GM23338 (cell line): Measurements from ENCODE around the gene BOD1. TPM values are rescaled to one million over a fixed set of nuclear protein-coding genes. Genes with fewer than 3 reads are reported as not detected.

Experiments used
- ATAC-seq: fragments of 200-7000 bp; cut with Tn5 transposase; 3 replicates; pipeline ENCODE4 v1.9.1; 2020
- DNase-seq: peaks from one replicate; pipeline ENCODE4 v3.0.0-alpha.2; 2015; ENCODE audit warnings: low spot score
- H2AFZ ChIP-seq: fragments of 200-600 bp; sonication (generic); 2 replicates; pipeline ENCODE4 v1.8.0; 2016; ENCODE audit warnings: antibody characterized with exemption, mild to moderate bottlenecking, moderate library complexity
- H3F3A ChIP-seq: fragments of 200-600 bp; sonication (generic); replicated peaks from 2 replicates; pipeline ENCODE4 v1.8.0; 2017; ENCODE audit warnings: antibody characterized with exemption, mixed run types, low read depth
- H3K27ac ChIP-seq: fragments of 200-600 bp; sonication (generic); 2 replicates; pipeline ENCODE4 v1.6.1; 2016; ENCODE audit warnings: low read depth
- H3K27me3 ChIP-seq: fragments of 200-600 bp; sonication (generic); 2 replicates; pipeline ENCODE4 v1.8.0; 2016; ENCODE audit warnings: mild to moderate bottlenecking, mixed run types, moderate library complexity; ENCODE audit not compliant: insufficient read depth
- H3K36me3 ChIP-seq: fragments of 200-600 bp; sonication (generic); 2 replicates; pipeline ENCODE4 v1.8.0; 2016; ENCODE audit warnings: mild to moderate bottlenecking; ENCODE audit not compliant: insufficient read depth
- H3K4me1 ChIP-seq: fragments of 200-600 bp; sonication (generic); 2 replicates; pipeline ENCODE4 v1.8.0; 2016; ENCODE audit warnings: mild to moderate bottlenecking, moderate library complexity; ENCODE audit not compliant: insufficient read depth
- H3K4me2 ChIP-seq: fragments of 200-600 bp; sonication (generic); 2 replicates; pipeline ENCODE4 v1.7.1; 2017; ENCODE audit warnings: mixed run types
- H3K4me3 ChIP-seq: fragments of 200-600 bp; sonication (generic); 2 replicates; pipeline ENCODE4 v1.6.1; 2016; ENCODE audit warnings: mixed run types
- H3K79me2 ChIP-seq: fragments of 200-600 bp; sonication (generic); replicated peaks from 2 replicates; pipeline ENCODE4 v1.8.0; 2017; ENCODE audit warnings: mild to moderate bottlenecking; ENCODE audit not compliant: insufficient read depth
- H3K9me2 ChIP-seq: fragments of 200-600 bp; sonication (generic); 2 replicates; pipeline ENCODE4 v1.8.0; 2017; ENCODE audit not compliant: insufficient read depth
- H4K20me1 ChIP-seq: fragments of 200-600 bp; sonication (generic); replicated peaks from 2 replicates; pipeline ENCODE4 v1.8.0; 2017; ENCODE audit warnings: mild to moderate bottlenecking; ENCODE audit not compliant: insufficient read depth
- H3K27ac Mint-ChIP-seq: 2 replicates; pipeline ENCODE4 v1.8.0; 2020; ENCODE audit warnings: inconsistent platforms, mild to moderate bottlenecking, moderate library complexity, mixed read lengths
- H3K27me3 Mint-ChIP-seq: 3 replicates; pipeline ENCODE4 v1.8.0; 2022; ENCODE audit warnings: low read depth, mild to moderate bottlenecking, moderate library complexity, mixed read lengths, inconsistent platforms; ENCODE audit not compliant: insufficient read depth, poor library complexity
- H3K36me3 Mint-ChIP-seq: 3 replicates; pipeline ENCODE4 v1.8.0; 2021; ENCODE audit warnings: low read depth, mild to moderate bottlenecking, inconsistent platforms, moderate library complexity, mixed read lengths
- H3K4me1 Mint-ChIP-seq: 3 replicates; pipeline ENCODE4 v1.8.0; 2020; ENCODE audit warnings: mild to moderate bottlenecking, inconsistent platforms, mixed read lengths
- H3K4me3 Mint-ChIP-seq: 3 replicates; pipeline ENCODE4 v1.8.0; 2021; ENCODE audit warnings: moderate library complexity, mild to moderate bottlenecking, inconsistent platforms, mixed read lengths
- H3K9me3 Mint-ChIP-seq: 3 replicates; pipeline ENCODE4 v1.8.0; 2020; ENCODE audit warnings: moderate library complexity, mild to moderate bottlenecking, inconsistent platforms, mixed read lengths
- CREB1 ChIP-seq: fragments of 250-450 bp; sonication (Bioruptor Pico); IDR thresholded peaks from 2 replicates; pipeline ENCODE4 v1.5.0; 2020; ENCODE audit warnings: low read depth, mild to moderate bottlenecking, moderate library complexity
- ETS1 ChIP-seq: IDR thresholded peaks from 2 replicates; pipeline ENCODE4 v1.6.1; 2016; ENCODE audit warnings: antibody characterized with exemption
- EZH2 ChIP-seq: fragments of 200-600 bp; sonication (generic); IDR thresholded peaks from one replicate; pipeline ENCODE4 v1.8.0; 2017; ENCODE audit warnings: antibody characterized with exemption, mild to moderate bottlenecking, low read depth; ENCODE audit not compliant: unreplicated experiment
- EZH2phosphoT487 ChIP-seq: fragments of 200-600 bp; sonication (generic); IDR thresholded peaks from one replicate; pipeline ENCODE4 v1.8.1; 2018; ENCODE audit warnings: antibody characterized with exemption; ENCODE audit not compliant: unreplicated experiment
- JUNB ChIP-seq: IDR thresholded peaks from one replicate; pipeline ENCODE4 v1.6.1; 2016; ENCODE audit warnings: antibody characterized with exemption; ENCODE audit not compliant: unreplicated experiment
- NANOG ChIP-seq: IDR thresholded peaks from 2 replicates; pipeline ENCODE4 v1.6.1; 2016; ENCODE audit warnings: antibody characterized with exemption, borderline replicate concordance
- REST ChIP-seq: IDR thresholded peaks from one replicate; pipeline ENCODE4 v1.6.1; 2018; ENCODE audit warnings: antibody characterized with exemption; ENCODE audit not compliant: unreplicated experiment
- ZNF114 ChIP-seq: fragments of 250-450 bp; sonication (Bioruptor Pico); IDR thresholded peaks from 2 replicates; pipeline ENCODE4 v1.5.0; 2020; ENCODE audit warnings: mild to moderate bottlenecking, moderate library complexity
- ZNF331 ChIP-seq: fragments of 250-450 bp; sonication (Bioruptor Pico); IDR thresholded peaks from 2 replicates; pipeline ENCODE4 v1.5.0; 2020; ENCODE audit warnings: low read depth, mild to moderate bottlenecking, moderate library complexity
- polyA plus RNA-seq: library from polyadenylated mRNA; unstranded; fragments of >200 nt; fragmentation: Nextera tagmentation; extraction: Ambion mirVana; gene quantifications from 2 replicates; pipeline ENCODE4 v1.2.1, GENCODE V29; 2016
- total RNA-seq: library from RNA; depleted of rRNA; stranded (reverse); fragments of >200 nt; shearing (Covaris generic); gene quantifications from 2 replicates; pipeline ENCODE4 v1.2.3, GENCODE V29; 2014
- TF ChIP-seq, protein P1 (sequence below), 2 experiments: fragments of 200-600 bp in 1 of 2; sonication (generic) in 1 of 2; conservative IDR thresholded peaks; 2 replicates each; pipeline versions ENCODE4 v1.5.1 to v1.6.1; 2016 to 2017; ENCODE audit warnings: antibody characterized with exemption in 2 of 2, low read depth in 2 of 2, mild to moderate bottlenecking in 2 of 2, moderate library complexity in 1 of 2

BOD1 gene
- total and polyA plus RNA-seq, 2 experiments from 2014 or later, result 94.7 to 141 TPM

DNA sequence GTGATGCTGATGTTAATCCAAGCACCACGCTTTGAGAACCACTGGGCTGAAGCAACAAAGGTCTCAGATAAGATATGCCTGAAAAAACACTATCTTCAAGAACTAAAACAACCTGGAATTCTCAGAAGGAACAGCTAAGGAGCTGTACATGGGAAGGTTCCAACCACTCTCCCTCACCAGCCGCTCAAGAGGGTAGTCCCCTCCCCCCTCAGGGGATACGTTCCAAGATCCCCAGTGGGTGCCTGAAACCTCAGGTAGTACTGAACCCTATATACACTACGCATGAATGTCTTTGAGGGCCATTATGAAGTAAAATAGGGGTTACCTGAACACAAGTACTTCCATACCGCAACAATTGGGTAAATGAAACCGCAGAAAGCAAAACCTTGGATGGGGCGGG lies 1.9 kb downstream of the BOD1 start (continued):
- TF ChIP-seq EZH2phosphoT487 (no peak), CREB1 (CRISPR knock-in tag) (no peak), ZNF114 (no peak), EZH2 (no peak), ZNF331 (no peak), ETS1 (no peak)
- TF ChIP-seq, protein P1, sequence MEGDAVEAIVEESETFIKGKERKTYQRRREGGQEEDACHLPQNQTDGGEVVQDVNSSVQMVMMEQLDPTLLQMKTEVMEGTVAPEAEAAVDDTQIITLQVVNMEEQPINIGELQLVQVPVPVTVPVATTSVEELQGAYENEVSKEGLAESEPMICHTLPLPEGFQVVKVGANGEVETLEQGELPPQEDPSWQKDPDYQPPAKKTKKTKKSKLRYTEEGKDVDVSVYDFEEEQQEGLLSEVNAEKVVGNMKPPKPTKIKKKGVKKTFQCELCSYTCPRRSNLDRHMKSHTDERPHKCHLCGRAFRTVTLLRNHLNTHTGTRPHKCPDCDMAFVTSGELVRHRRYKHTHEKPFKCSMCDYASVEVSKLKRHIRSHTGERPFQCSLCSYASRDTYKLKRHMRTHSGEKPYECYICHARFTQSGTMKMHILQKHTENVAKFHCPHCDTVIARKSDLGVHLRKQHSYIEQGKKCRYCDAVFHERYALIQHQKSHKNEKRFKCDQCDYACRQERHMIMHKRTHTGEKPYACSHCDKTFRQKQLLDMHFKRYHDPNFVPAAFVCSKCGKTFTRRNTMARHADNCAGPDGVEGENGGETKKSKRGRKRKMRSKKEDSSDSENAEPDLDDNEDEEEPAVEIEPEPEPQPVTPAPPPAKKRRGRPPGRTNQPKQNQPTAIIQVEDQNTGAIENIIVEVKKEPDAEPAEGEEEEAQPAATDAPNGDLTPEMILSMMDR (conservative IDR thresholded peaks at IDR 0.05; ENCODE audit: low read depth in 2 of 2), result no peak

DNA sequence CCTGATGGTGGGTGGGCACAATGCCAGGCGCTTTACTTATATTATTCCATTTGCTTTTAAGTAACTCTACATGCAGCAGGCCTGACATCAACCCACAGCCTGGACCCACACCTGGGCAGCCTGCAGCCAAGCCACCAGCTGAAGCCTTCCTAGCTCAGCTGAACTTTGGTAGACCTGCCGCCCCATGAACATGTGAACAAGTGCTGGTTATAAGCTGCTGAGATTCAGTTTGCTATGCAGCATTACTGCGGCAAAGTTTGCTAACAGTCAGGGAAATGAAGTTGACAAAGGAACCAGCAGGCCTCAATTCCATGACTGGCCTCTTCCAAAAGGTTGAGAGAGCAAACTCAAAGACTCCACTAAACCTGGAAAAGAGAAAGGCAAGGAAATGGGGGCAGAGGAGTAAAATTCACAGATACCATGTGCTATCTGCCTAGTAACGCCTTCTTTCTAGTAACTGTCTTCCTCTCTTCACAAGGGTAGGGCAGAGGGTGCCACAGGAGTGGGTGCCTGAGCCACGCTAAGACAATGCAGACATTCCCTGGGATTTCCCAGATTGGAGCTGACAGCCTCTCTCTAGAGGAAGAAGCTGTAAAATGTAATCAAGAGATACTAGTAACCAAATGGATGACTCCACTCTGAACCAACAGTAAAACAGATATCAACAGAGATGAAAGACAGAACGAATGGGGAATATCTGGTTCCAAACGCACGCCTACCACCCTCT lies 2.9 kb downstream of the BOD1 start:
- Histone ChIP-seq H3K9me2 (no peaks in the 10 kb centered on the region), H3K4me1 (peaks cover 29% of the 10 kb centered on the region), H3K79me2 (peaks cover 75% of the 10 kb centered on the region), H3K4me3 (peak overlapping the region; percentile 73), H3K27ac (no peak overlapping the region), H2AFZ (no peak overlapping the region), H3F3A (no peaks in the 10 kb centered on the region), H3K27me3 (no peaks in the 10 kb centered on the region), H3K4me2 (peak overlapping the region; percentile 88), H4K20me1 (peaks cover 59% of the 10 kb centered on the region), H3K36me3 (peaks cover 36% of the 10 kb centered on the region)
- Mint-ChIP-seq H3K27me3 (peaks cover 4% of the 10 kb centered on the region), H3K36me3 (peaks cover 48% of the 10 kb centered on the region), H3K4me1 (peaks cover 47% of the 10 kb centered on the region), H3K9me3 (no peaks in the 10 kb centered on the region), H3K27ac (peak overlapping the region; percentile 69; the same call in 1 of the 2 replicates), H3K4me3 (peak overlapping the region; percentile 97)
- DNase-seq, result no peak
- no peak for ATAC-seq
- TF ChIP-seq JUNB (no peak), ZNF114 (no peak), CREB1 (CRISPR knock-in tag) (no peak), NANOG (no peak), ZNF331 (no peak), REST (no peak), EZH2 (no peak), ETS1 (no peak)
